ENCODE results near the gene TYRO3.

Gene TYRO3

GRCh38 chr15:41517895-41518449 is 41.0 kb upstream of the TYRO3 start:
- no peak overlapping the region for H3K4me3 ChIP-seq
- H3K27ac ChIP-seq: no peak overlapping the region
- no peaks in the 10 kb centered on the region for H3K9me3 ChIP-seq (replicated peaks in 1 of 11)
- peaks cover 10 to 26% (median 16%) of the 10 kb centered on the region in 10 experiments; a peak in 19 of 20 replicates for H3K4me1 ChIP-seq
- no peak overlapping the region for H3K9ac ChIP-seq
- H3K27me3 ChIP-seq: peaks cover under 1 to 11% (median 6%) of the 10 kb centered on the region in 11 experiments; a peak in 20 of 22 replicates
- peak overlapping the region in 2 of 11 experiments; percentile 18 to 21; a peak in 1 of 22 replicates for H3K4me2 ChIP-seq
- TF ChIP-seq Cebpa-rat (IDR thresholded peaks at IDR 0.05): no peak
- peaks cover 12 to 57% (median 30%) of the 10 kb centered on the region in 11 experiments; a peak in 21 of 22 replicates for H3K36me3 ChIP-seq
- peaks cover 0 to 20% (median 0%) of the 10 kb centered on the region in 11 experiments; a peak in 3 of 22 replicates for H4K20me1 ChIP-seq

- Histone ChIP-seq H3K36me3 (peaks cover 17 to 79% (median 54%) of the 10 kb centered on the region in 11 experiments), H3K27me3 (no peaks in the 10 kb centered on the region), H3K4me1 (peaks cover 0 to 10% (median 0%) of the 10 kb centered on the region in 10 experiments; a peak in 5 of 20 replicates), H3K9ac (no peak overlapping the region), H3K4me2 (no peak overlapping the region), H3K4me3 (no peak overlapping the region), H3K9me3 (replicated peaks in 1 of 11) (no peaks in the 10 kb centered on the region), H3K27ac (no peak overlapping the region), H4K20me1 (peaks cover 0 to 24% (median 0%) of the 10 kb centered on the region in 11 experiments; a peak in 4 of 22 replicates)
- TF ChIP-seq Cebpa-rat (IDR thresholded peaks at IDR 0.05): no peak
Measured at GRCh38 chr15:41520636-41521035, 38.4 kb upstream of the TYRO3 start.

- Histone ChIP-seq H3K4me2 (no peak overlapping the region), H3K27me3 (no peaks in the 10 kb centered on the region), H3K9me3 (replicated peaks in 1 of 11) (no peaks in the 10 kb centered on the region), H3K9ac (no peak overlapping the region), H4K20me1 (peaks cover 0 to 24% (median 0%) of the 10 kb centered on the region in 11 experiments; a peak in 4 of 22 replicates), H3K4me3 (no peak overlapping the region), H3K4me1 (peaks cover 0 to 10% (median 0%) of the 10 kb centered on the region in 10 experiments; a peak in 5 of 20 replicates), H3K36me3 (peaks cover 26 to 86% (median 63%) of the 10 kb centered on the region in 11 experiments), H3K27ac (no peak overlapping the region)
- TF ChIP-seq Cebpa-rat (IDR thresholded peaks at IDR 0.05): no peak
Measured at GRCh38 chr15:41521614-41522013, 37.4 kb upstream of the TYRO3 start.

- Histone ChIP-seq H3K4me2 (no peak overlapping the region), H3K4me3 (no peak overlapping the region), H3K4me1 (peaks cover 0 to 3% (median 0%) of the 10 kb centered on the region in 10 experiments; a peak in 3 of 20 replicates), H4K20me1 (peaks cover 0 to 24% (median 0%) of the 10 kb centered on the region in 11 experiments; a peak in 4 of 22 replicates), H3K9me3 (replicated peaks in 1 of 11) (no peaks in the 10 kb centered on the region), H3K27ac (no peak overlapping the region), H3K27me3 (no peaks in the 10 kb centered on the region), H3K36me3 (peaks cover 29 to 86% (median 72%) of the 10 kb centered on the region in 11 experiments), H3K9ac (no peak overlapping the region)
- TF ChIP-seq Cebpa-rat (IDR thresholded peaks at IDR 0.05): no peak
Measured at GRCh38 chr15:41523097-41523496, 35.9 kb upstream of the TYRO3 start.

- TF ChIP-seq Cebpa-rat (IDR thresholded peaks at IDR 0.05): no peak
- Histone ChIP-seq H3K4me2 (peak overlapping the region; percentile 70 to 94 (median 85)), H3K9me3 (replicated peaks in 1 of 11) (no peaks in the 10 kb centered on the region), H3K9ac (peak overlapping the region in 9 of 11 experiments; percentile 19 to 66 (median 50); a peak in 14 of 22 replicates), H3K27me3 (no peaks in the 10 kb centered on the region), H3K4me3 (no peak overlapping the region), H3K4me1 (peaks cover 13 to 42% (median 34%) of the 10 kb centered on the region in 10 experiments), H3K27ac (peak overlapping the region in 10 of 11 experiments; percentile 47 to 79 (median 68); a peak in 20 of 22 replicates), H3K36me3 (peaks cover 80 to 89% (median 86%) of the 10 kb centered on the region in 11 experiments), H4K20me1 (no peaks in the 10 kb centered on the region; a peak in 1 of 22 replicates)
Measured at GRCh38 chr15:41530363-41530956, 28.6 kb upstream of the TYRO3 start.

- no peaks in the 10 kb centered on the region for H3K27me3 ChIP-seq
- H3K4me1 ChIP-seq: peaks cover 9 to 52% (median 43%) of the 10 kb centered on the region in 10 experiments
- no peak for TF ChIP-seq Cebpa-rat (IDR thresholded peaks at IDR 0.05)
- H3K9me3 ChIP-seq (replicated peaks in 1 of 11): no peaks in the 10 kb centered on the region
- no peak overlapping the region for H3K9ac ChIP-seq
- H3K4me3 ChIP-seq: no peak overlapping the region
- no peak overlapping the region; a peak in 1 of 22 replicates for H3K27ac ChIP-seq
- peaks cover 0 to 13% (median 0%) of the 10 kb centered on the region in 11 experiments; a peak in 2 of 22 replicates for H4K20me1 ChIP-seq
- H3K36me3 ChIP-seq: peaks cover 54 to 59% (median 55%) of the 10 kb centered on the region in 11 experiments
- H3K4me2 ChIP-seq: peak overlapping the region in 8 of 11 experiments; percentile 6 to 57 (median 32); a peak in 15 of 22 replicates
Measured at GRCh38 chr15:41535544-41535943, 23.5 kb upstream of the TYRO3 start.

GRCh38 chr15:41536866-41537265 is 22.1 kb upstream of the TYRO3 start:
- no peak for TF ChIP-seq Cebpa-rat (IDR thresholded peaks at IDR 0.05)
- Histone ChIP-seq H3K27me3 (no peaks in the 10 kb centered on the region), H3K4me3 (no peak overlapping the region), H3K9ac (no peak overlapping the region), H3K9me3 (replicated peaks in 1 of 11) (no peaks in the 10 kb centered on the region), H4K20me1 (peaks cover 0 to 13% (median 0%) of the 10 kb centered on the region in 11 experiments; a peak in 2 of 22 replicates), H3K4me1 (peaks cover 0 to 39% (median 30%) of the 10 kb centered on the region in 10 experiments; a peak in 18 of 20 replicates), H3K36me3 (peaks cover 49 to 55% (median 54%) of the 10 kb centered on the region in 11 experiments), H3K4me2 (peak overlapping the region in 8 of 11 experiments; percentile 12 to 57 (median 32); a peak in 11 of 22 replicates), H3K27ac (no peak overlapping the region)

- Histone ChIP-seq H3K4me1 (peaks cover 10 to 17% (median 15%) of the 10 kb centered on the region in 10 experiments), H3K27ac (peak overlapping the region; percentile 60 to 93 (median 87); a peak in 21 of 22 replicates), H3K9me3 (replicated peaks in 1 of 11) (no peaks in the 10 kb centered on the region), H4K20me1 (0 out of 22 replicates have a peak, but pooled peaks cover 0 to 5% (median 0%) of the 10 kb centered on the region in 11 experiments), H3K4me3 (peak overlapping the region; percentile 80 to 99 (median 89)), H3K4me2 (peak overlapping the region; percentile 76 to 97 (median 90)), H3K36me3 (peaks cover 0 to 5% (median 0%) of the 10 kb centered on the region in 11 experiments; a peak in 1 of 22 replicates), H3K27me3 (no peaks in the 10 kb centered on the region), H3K9ac (peak overlapping the region; percentile 82 to 94 (median 89))
- TF ChIP-seq Cebpa-rat (IDR thresholded peaks at IDR 0.05): no peak
Measured at GRCh38 chr15:41543521-41543870, 15.5 kb upstream of the TYRO3 start.

GRCh38 chr15:41544650-41545015 is 14.4 kb upstream of the TYRO3 start:
- H3K27me3 ChIP-seq: no peaks in the 10 kb centered on the region
- H3K9ac ChIP-seq: peak overlapping the region in 9 of 11 experiments; percentile 85 to 94 (median 89); a peak in 10 of 22 replicates
- peak overlapping the region; percentile 80 to 99 (median 89); a peak in 18 of 20 replicates for H3K4me3 ChIP-seq
- H3K4me1 ChIP-seq: peaks cover 10 to 17% (median 15%) of the 10 kb centered on the region in 10 experiments
- H3K4me2 ChIP-seq: peak overlapping the region; percentile 76 to 97 (median 90); a peak in 21 of 22 replicates
- H4K20me1 ChIP-seq: 0 out of 22 replicates have a peak, but pooled peaks cover 0 to 5% (median 0%) of the 10 kb centered on the region in 11 experiments
- peaks cover 0 to 5% (median 0%) of the 10 kb centered on the region in 11 experiments; a peak in 1 of 22 replicates for H3K36me3 ChIP-seq
- no peaks in the 10 kb centered on the region for H3K9me3 ChIP-seq (replicated peaks in 1 of 11)
- H3K27ac ChIP-seq: peak overlapping the region in 10 of 11 experiments; percentile 40 to 93 (median 87); a peak in 13 of 22 replicates
- peak in 3 of 11 experiments; percentile 5 to 67 (median 6); a peak in 1 of 22 replicates for TF ChIP-seq Cebpa-rat (IDR thresholded peaks at IDR 0.05)
